CD4-positive, alpha-beta T cell treated with Interferon gamma for 1 hour (primary cell): ENCODE results near the gene FRAS1.
"Not testable (repeated sequence)": the region's sequence is repeated elsewhere in the genome, so short reads cannot be mapped to it uniquely, and the experiment has no call there.

ENCODE experiments used
- DNase-seq: peaks from one replicate; pipeline ENCODE4 v3.0.0-alpha.2; 2020

The FRAS1 gene

GRCh38 chr4:78225236-78225635 lies 168.1 kb downstream of the FRAS1 start:
- no peak for DNase-seq

GRCh38 chr4:78226279-78226678 lies 169.2 kb downstream of the FRAS1 start:
- DNase-seq: no peak

DNA sequence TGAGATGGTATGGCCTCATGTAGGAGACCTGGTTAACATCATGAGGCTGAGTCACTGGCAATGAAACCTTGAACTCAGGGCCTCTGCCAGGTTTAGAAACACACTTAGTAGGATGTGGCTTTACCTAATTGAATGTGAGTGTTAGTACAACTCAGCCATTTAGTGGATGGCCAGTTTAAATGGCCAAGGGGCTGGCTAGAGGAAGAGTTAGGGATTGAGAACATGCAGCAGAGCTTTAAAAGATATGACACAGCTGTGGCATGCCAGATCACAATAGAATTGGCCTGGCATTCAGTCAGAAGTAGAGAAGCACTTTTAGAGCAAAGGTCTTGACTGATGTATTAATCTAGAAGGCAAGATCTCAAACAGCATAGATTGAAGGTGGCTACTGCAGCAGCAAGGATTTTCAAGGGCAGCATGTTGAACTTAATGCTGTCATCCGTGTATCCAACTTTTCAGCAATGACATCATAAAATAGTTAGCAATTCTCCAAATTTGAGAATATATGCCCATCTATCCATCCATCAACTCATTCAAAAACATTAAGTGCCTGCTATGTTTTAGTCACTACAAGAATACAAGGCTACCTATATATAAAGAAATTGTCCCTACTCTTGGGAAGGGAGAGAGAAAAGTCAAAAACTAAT lies 170.4 kb downstream of the FRAS1 start:
- no peak for DNase-seq

GRCh38 chr4:78235800-78236199 lies 178.7 kb downstream of the FRAS1 start:
- no peak for DNase-seq

GRCh38 chr4:78237360-78237759 lies 180.2 kb downstream of the FRAS1 start:
- no peak for DNase-seq

DNA sequence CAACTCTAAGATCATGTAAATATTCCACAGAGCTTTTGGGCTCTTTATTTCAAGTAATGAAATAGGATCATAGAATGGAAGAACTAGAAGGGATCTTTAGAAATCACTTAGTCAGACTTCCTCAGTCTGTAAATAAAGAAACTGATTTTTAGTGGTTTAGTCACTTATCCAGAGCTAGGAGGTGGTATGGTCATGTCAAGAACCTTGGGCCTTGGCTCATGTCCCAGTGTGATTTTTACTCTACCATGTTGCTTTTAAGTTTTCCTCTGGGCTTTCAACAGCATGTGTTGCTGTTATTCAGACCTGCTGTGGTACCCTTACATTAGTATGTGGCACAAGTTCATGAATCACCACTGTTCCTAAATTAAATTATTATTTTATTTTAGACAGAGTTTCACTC lies 184.9 kb downstream of the FRAS1 start:
- DNase-seq: no peak

DNA sequence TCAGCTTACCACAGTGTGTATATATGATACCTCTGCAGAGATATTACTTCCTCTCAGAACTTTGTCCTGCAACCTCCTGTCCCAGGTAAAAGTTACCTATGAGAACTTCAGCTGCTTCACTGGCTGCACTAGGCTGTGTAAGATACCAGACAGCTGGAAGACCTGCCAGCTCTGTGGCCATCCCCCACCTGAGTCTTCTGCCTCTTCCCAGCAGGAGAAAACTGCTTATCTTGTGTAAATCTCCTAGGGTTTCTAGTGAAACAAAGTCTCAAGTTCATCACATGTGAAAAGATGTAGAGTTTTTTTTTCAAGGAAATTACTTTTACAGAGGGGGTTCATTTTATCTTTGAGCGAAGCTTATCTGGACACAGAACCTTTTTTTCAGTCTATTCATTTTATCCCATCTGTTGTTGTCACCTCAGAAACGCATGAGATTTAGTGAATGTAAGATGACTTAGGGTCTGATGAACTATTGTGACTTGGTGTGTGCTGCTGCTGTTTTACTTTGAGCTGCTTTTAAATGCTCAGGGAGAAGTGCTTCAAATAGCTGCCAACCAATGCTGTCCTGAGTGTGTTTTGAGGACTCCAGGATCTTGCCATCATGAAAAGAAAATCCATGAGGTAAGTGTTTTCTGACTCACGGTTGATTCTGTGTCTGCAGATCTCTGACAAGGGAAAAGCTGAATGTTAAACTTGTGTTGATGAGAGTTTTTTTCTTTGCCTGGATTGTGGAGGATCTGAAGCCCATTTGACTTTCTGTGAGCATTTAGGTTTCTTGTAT lies 187.8 kb downstream of the FRAS1 start:
- DNase-seq: no peak

DNA sequence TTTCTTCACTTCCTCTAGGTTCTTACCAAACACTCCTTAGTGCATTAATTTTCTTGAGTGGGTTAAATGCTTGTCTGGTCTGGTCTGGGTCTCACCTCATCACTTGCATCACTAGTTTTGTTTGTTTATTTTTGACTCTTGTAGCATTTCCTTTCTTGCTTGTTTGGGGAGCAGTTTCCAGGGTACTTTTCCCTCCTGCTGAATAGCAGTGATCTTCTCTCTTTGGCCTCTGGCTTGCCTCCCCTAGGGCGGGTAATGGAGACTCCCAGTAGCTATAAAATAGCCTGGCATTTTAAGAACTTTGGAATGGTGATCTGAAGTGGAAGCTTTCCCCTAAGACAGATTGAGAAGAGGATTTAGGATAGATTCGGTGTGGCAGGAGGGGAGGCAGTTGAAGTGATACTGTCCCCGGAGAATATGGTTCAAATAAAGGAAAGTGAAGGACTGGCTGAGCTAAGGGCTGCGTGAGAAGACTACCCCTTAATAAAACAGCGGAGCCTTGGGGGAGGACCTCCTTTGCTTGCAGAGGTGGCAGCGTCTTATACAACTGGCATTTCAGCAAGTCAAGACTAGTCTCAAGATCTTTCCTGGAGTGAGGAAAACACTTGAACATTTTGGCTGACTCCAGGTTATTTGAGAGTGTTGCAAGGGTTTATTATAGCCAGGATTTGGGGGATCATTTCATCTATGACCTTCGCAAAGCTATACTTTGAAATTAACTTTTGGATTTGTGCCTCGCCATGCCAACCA lies 190.6 kb downstream of the FRAS1 start:
- DNase-seq: no peak

DNA sequence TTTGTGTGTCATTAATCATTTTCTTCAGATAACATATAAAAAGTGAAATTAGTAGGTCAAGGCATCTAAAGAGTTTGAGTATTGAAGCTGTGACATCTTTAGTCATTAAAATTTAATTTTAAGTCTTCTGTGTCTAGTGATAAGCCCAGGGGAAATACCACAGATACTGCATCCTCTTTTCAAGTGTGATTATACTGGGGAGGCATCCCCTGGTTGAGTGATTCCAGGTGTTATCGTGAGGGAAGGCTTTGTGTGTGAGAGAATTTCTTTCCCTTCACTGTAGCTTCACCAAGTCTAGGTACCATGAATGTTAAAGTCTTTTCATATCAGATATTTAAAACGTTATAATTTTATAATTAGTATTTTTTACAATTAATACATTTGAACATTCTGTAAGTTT lies 193.4 kb downstream of the FRAS1 start:
- DNase-seq: no peak

GRCh38 chr4:78252773-78253172 lies 195.7 kb downstream of the FRAS1 start:
- not testable (repeated sequence) for DNase-seq

DNA sequence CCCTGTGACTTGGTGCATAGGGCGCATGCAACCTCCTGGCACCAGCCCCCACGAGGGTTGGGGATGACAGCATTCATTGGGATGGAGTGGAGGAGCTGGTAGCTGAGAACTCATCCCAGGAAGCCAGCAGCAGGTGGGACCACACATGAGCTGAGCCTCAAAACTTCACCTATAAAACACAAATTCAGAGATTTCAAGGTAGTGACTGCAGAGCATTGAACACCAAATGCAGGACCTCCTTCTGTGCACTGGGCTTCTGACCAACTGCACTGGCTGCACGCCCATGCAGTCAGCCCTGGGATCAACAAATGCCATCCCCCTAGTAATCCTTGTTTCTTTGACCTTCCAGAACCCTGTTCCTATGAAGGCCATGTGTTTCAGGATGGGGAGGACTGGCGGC lies 197.8 kb downstream of the FRAS1 start:
- no peak for DNase-seq

DNA sequence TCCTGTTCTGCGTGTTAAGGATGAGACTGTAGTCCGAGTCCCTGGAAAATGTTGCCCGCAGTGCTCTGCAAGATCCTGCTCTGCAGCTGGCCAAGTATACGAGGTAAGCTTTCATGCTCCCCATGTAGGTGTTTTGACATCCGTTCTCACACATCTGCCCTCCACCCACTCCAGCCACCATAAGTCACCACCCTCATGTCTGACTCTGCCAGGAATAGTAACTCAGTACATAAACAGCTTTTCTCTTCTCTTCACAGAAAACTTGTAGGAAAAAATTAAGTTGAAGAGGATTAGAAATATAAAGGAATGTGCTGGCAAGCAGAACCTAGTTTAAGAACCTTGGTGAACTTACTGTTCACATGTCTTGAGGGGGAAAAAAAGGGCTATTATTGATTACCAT lies 207.9 kb downstream of the FRAS1 start:
- no peak for DNase-seq

GRCh38 chr4:78267790-78268189 lies 210.7 kb downstream of the FRAS1 start:
- no peak for DNase-seq

DNA sequence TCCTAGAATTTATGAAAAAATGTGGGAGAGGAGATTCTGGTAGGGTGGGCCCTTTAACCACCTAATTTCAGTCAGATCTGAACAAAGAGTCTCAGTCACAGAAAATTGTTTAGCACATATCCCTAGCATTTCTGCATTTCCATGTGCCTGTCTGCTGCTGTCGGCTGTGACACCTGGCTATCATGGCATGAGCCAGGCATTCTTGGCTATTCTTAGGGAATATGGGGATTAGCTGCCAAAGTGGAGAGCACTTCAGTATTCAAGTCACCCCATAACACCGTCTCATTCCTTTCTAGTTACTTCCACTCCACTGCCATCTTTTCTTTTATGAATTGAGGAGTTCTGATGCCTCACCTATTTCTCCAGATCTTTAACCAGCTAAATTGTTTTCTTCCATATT lies 211.5 kb downstream of the FRAS1 start:
- DNase-seq: no peak

- not testable (repeated sequence) for DNase-seq
Measured at GRCh38 chr4:78275450-78275849, 218.3 kb downstream of the FRAS1 start.

DNA sequence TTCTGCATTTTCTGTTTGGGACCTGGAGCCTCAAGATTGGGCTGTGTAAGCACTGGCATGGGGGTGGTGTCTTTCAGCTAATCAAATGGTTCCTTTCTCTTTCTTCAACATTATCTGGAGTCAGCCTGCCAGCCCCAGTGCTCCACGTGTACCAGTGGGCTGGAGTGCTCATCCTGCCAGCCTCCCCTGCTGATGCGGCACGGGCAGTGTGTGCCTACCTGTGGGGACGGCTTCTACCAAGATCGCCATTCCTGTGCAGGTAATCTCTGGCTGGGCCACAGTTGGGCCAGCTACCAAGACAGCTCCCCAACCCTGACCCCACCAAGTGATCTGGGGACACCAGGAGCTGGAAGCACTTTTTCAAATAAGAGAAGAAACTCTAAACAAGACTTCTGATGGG lies 229.2 kb downstream of the FRAS1 start:
- DNase-seq: no peak

- no peak for DNase-seq
Measured at GRCh38 chr4:78288327-78288726, 231.2 kb downstream of the FRAS1 start.

GRCh38 chr4:78291277-78291676 lies 234.2 kb downstream of the FRAS1 start:
- no peak for DNase-seq

DNA sequence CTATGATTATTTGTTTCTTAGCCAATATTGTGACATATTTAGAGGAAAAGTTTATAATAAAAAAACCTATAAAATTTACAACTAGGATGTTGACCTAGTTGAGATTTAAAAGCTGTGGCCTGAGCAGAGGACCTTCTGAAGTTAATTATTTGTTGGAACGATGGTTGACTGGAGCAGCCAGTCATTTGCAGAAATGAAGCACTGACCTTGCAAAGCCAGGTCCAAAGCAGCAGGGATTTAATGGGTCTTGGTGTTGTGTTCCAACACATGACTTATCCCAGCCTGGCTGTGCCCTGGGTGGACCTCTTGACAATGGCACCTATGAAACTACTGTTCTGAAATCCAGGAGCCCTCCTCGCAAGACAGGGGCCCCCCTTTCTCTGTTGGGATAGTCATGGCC lies 235.2 kb downstream of the FRAS1 start:
- no peak for DNase-seq

- no peak for DNase-seq
Measured at GRCh38 chr4:78292856-78293255, 235.7 kb downstream of the FRAS1 start.

- DNase-seq: no peak
Measured at GRCh38 chr4:78293348-78293747, 236.2 kb downstream of the FRAS1 start.

DNA sequence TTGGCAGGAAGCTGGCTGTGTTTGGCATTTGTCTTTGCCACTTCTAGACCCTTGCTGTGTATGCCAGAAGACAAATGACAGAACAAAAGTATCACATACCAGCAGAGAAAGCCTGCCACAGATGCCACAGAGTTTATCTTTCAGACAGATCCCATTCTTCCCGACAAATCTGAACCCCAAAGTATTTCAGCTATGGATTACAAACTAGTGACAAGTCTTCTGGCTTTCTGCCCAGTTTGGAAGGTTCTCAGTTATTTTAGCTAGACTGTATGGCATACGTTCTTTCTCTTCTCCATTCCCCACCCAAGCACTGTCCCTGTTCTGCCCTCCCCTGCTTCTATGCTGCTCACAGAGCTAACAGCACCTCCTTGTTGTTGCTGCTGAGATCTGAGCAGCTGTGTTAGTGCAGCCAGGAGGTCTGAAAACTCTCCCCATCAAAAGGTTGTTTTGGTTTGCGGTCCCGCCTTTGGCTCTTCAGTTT lies 236.7 kb downstream of the FRAS1 start:
- DNase-seq: no peak

DNA sequence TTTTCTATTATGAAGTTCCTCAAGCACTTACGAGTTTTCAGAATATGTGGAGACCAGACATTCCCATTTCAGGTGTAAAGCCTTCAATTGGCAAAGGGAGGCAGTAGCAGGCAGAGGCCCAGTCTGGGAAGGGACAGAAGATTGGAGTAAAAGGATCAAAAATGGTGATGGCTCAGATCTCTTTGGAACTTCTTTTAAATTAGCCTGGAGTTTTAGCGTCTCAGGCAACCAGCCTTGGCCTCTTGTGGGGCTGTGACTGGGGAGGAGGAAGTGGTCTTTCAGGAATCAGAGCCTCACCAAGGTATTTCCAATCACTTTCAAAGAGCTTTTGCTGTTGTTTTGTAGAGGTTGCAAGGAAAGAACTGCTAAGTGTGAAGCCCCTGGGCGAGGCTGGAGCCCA lies 239.1 kb downstream of the FRAS1 start:
- no peak for DNase-seq
